K562 (cell line): ENCODE measurements around the gene MARCHF3. TPM values are rescaled to one million over a fixed set of nuclear protein-coding genes. Genes with fewer than 3 reads are reported as not detected.

ENCODE experiments used
- ATAC-seq: fragments of 200-7000 bp; cut with Tn5 transposase; 3 replicates; pipeline ENCODE4 v1.9.1; 2020; ENCODE audit warnings: moderate library complexity
- BruUV-seq: library from RNA; stranded (reverse); fragments of 400-500 nt; replicated peaks from 2 replicates; lab custom pipeline; 2021; lab: Mats Ljungman, UMichigan
- CTCF ChIA-PET: fragments of 300-600 bp; formaldehyde crosslinking; extraction: SDS; loops from one replicate; lab custom pipeline; 2021; ENCODE audit warnings: low intra/inter-chr PET ratio; lab: Yijun Ruan, JAX
- POLR2A ChIA-PET: fragments of 300-600, 350-650 bp; sonication (Branson Sonifier 250); formaldehyde crosslinking; extraction: SDS; loops from one replicate; lab custom pipeline; 2021; ENCODE audit warnings: antibody characterized with exemption, inconsistent platforms; lab: Yijun Ruan, JAX
- DNase-seq, 4 experiments: peaks; one replicate each; pipeline versions ENCODE4 v3.0.0 to v3.0.0-alpha.2; 2011 to 2018; ENCODE audit warnings: low spot score in 3 of 4, mixed read lengths in 3 of 4; ENCODE audit errors: extremely low read depth in 1 of 4
- FAIRE-seq: peaks from 2 replicates; lab custom pipeline; 2011; peaks lifted over from hg19 to GRCh38; lab: Jason Lieb, UNC
- H2AFZ ChIP-seq: 2 replicates; pipeline ENCODE4 v1.6.0; 2011; ENCODE audit warnings: low read depth, low read length, control low read depth, inconsistent platforms
- H3K27ac ChIP-seq: fragments of 200-600 bp; 3 replicates; pipeline ENCODE4 v1.8.0; 2011; ENCODE audit warnings: low read depth, mild to moderate bottlenecking, control low read depth, inconsistent platforms, low read length, moderate library complexity, mixed read lengths; ENCODE audit errors: extremely low read depth
- H3K27me3 ChIP-seq, 2 experiments: fragments of 300-600 bp in 1 of 2; 2 replicates in 1 of 2; 3 replicates in 1 of 2; pipeline versions ENCODE4 v1.6.0 to v1.8.0; 2011; ENCODE audit warnings: inconsistent platforms in 2 of 2, low read length in 2 of 2, mild to moderate bottlenecking in 1 of 2, mixed read lengths in 1 of 2, moderate library complexity in 1 of 2; ENCODE audit not compliant: control insufficient read depth in 2 of 2, insufficient read depth in 2 of 2
- H3K36me3 ChIP-seq: fragments of 300-600 bp; 3 replicates; pipeline ENCODE4 v1.8.0; 2011; ENCODE audit warnings: mild to moderate bottlenecking, low read length, inconsistent platforms; ENCODE audit not compliant: control insufficient read depth, insufficient read depth
- H3K4me1 ChIP-seq, 2 experiments: fragments of 200-600 bp in 1 of 2; replicated peaks in 1 of 2; 2 replicates in 1 of 2; 3 replicates in 1 of 2; pipeline versions ENCODE4 v1.5.1 to v1.8.0; 2011; ENCODE audit warnings: inconsistent platforms in 2 of 2, low read length in 2 of 2, mild to moderate bottlenecking in 1 of 2, mixed read lengths in 1 of 2, moderate library complexity in 1 of 2; ENCODE audit not compliant: control insufficient read depth in 2 of 2, insufficient read depth in 2 of 2
- H3K4me2 ChIP-seq: 2 replicates; pipeline ENCODE4 v1.6.1; 2011; ENCODE audit warnings: low read length, control low read depth, inconsistent platforms, mixed read lengths; ENCODE audit not compliant: insufficient read depth
- H3K4me3 ChIP-seq: fragments of 200-600 bp; sonication (generic), shearing (Covaris generic); 2 replicates; pipeline ENCODE4 v1.5.1; 2016; ENCODE audit warnings: control low read depth, inconsistent platforms
- H3K79me2 ChIP-seq: fragments of 200-600 bp; 3 replicates; pipeline ENCODE4 v1.8.0; 2011; ENCODE audit warnings: low read length, inconsistent platforms; ENCODE audit not compliant: control insufficient read depth, insufficient read depth
- H3K9ac ChIP-seq, 2 experiments: 2 replicates each; pipeline versions ENCODE4 v1.6.0 to v1.6.1; 2011; ENCODE audit warnings: low read depth in 2 of 2, low read length in 2 of 2, control low read depth in 1 of 2, inconsistent platforms in 1 of 2, mild to moderate bottlenecking in 1 of 2, mixed read lengths in 1 of 2; ENCODE audit not compliant: insufficient read depth in 1 of 2
- H3K9me1 ChIP-seq: one replicate; pipeline ENCODE4 v1.6.0; 2011; ENCODE audit warnings: inconsistent platforms, mild to moderate bottlenecking, low read length, moderate library complexity; ENCODE audit not compliant: control insufficient read depth, insufficient read depth
- H3K9me3 ChIP-seq: replicated peaks from 2 replicates; pipeline ENCODE4 v1.5.1; 2011; ENCODE audit warnings: low read depth, low read length, inconsistent platforms; ENCODE audit not compliant: control insufficient read depth, insufficient read depth
- H4K20me1 ChIP-seq: replicated peaks from 2 replicates; pipeline ENCODE4 v1.6.1; 2011; ENCODE audit warnings: low read length, inconsistent platforms, mixed read lengths; ENCODE audit not compliant: control insufficient read depth, insufficient read depth
- ARID3B ChIP-seq: fragments of 250-450 bp; sonication (Bioruptor Pico); IDR thresholded peaks from 2 replicates; pipeline ENCODE4 v1.4.0; 2020; ENCODE audit warnings: borderline replicate concordance
- EGR1 ChIP-seq: fragments of 450-650 bp; conservative IDR thresholded peaks from 2 replicates; pipeline ENCODE4 v1.6.1; 2017; ENCODE audit warnings: mild to moderate bottlenecking
- LEF1 ChIP-seq: fragments of 450-650 bp; IDR thresholded peaks from 2 replicates; pipeline ENCODE4 v1.6.1; 2016; ENCODE audit warnings: mild to moderate bottlenecking
- NR0B1 ChIP-seq: fragments of 450-650 bp; IDR thresholded peaks from one replicate; pipeline ENCODE4 v1.6.1; 2018; ENCODE audit warnings: mild to moderate bottlenecking, moderate library complexity; ENCODE audit not compliant: partially characterized antibody
- NR2F6 ChIP-seq: fragments of 450-650 bp; formaldehyde crosslinking; IDR thresholded peaks from 2 replicates; pipeline ENCODE4 v1.4.0; 2020; ENCODE audit warnings: mild to moderate bottlenecking
- PTBP1 ChIP-seq: fragments of 200-400 bp; formaldehyde crosslinking; IDR thresholded peaks from 2 replicates; pipeline ENCODE4 v1.6.1; 2017; ENCODE audit warnings: low read depth, low read length
- RERE ChIP-seq: sonication (generic); formaldehyde crosslinking; IDR thresholded peaks from 2 replicates; pipeline ENCODE4 v1.8.0; 2023; ENCODE audit warnings: missing genetic modification reagents, mild to moderate bottlenecking, borderline replicate concordance
- TAL1 ChIP-seq: fragments of 450-650 bp; IDR thresholded peaks from 2 replicates; pipeline ENCODE4 v1.6.1; 2016; ENCODE audit warnings: mild to moderate bottlenecking
- TBL1XR1 ChIP-seq, 2 experiments: IDR thresholded peaks; 2 replicates each; pipeline ENCODE4 v1.6.1; 2012; ENCODE audit warnings: improper control_type of control experiment in 2 of 2, low read length in 2 of 2, mild to moderate bottlenecking in 1 of 2
- TEAD4 ChIP-seq, 2 experiments: sonication (generic) in 1 of 2; formaldehyde crosslinking in 1 of 2; IDR thresholded peaks; 2 replicates each; pipeline versions ENCODE4 v1.6.1 to v1.8.0; 2012 to 2022; ENCODE audit warnings: borderline replicate concordance in 1 of 2, inconsistent platforms in 1 of 2, low read length in 1 of 2, mild to moderate bottlenecking in 1 of 2, missing genetic modification reagents in 1 of 2
- ZNF398 ChIP-seq: fragments of 250-450 bp; sonication (Bioruptor Pico); IDR thresholded peaks from 2 replicates; pipeline ENCODE4 v1.8.0; 2021; ENCODE audit warnings: moderate library complexity, mild to moderate bottlenecking, inconsistent platforms
- ZNF830 ChIP-seq: fragments of 250-450 bp; sonication (Bioruptor Pico); IDR thresholded peaks from 2 replicates; pipeline ENCODE4 v1.5.0; 2021; ENCODE audit warnings: mild to moderate bottlenecking
- WGBS: fragments of 100-300 bp; shearing (Covaris generic); methylation state at CpG from one replicate; pipeline ENCODE4 v1.1.6; 2016; ENCODE audit warnings: low coverage, mixed read lengths; ENCODE audit not compliant: insufficient coverage; ENCODE audit errors: missing lambda C conversion rate; 5-methylcytosine and 5-hydroxymethylcytosine counted together
- in situ Hi-C: fragments of 300-500 bp; cut with MboI; formaldehyde crosslinking; loops from 4 replicates; pipeline ENCODE4 v1.15.0; 2018; ENCODE audit warnings: inconsistent platforms, mixed read lengths
- intact Hi-C: fragments of 100-400 bp; cut with micrococcal nuclease; formaldehyde crosslinking; loops from 2 replicates; pipeline ENCODE4 v1.14.2; 2022
- polyA plus RNA-seq, 8 experiments: library from polyadenylated mRNA; depleted of rRNA in 4 of 8; stranded (reverse) in 5 of 8; unstranded in 3 of 8; fragments of >200 nt; fragmentation: Nextera tagmentation in 2 of 8; fragmentation: Illumina TruSeq in 1 of 8; extraction: Ambion mirVana in 2 of 8; extraction: Trizol in 1 of 8; gene quantifications; 2 replicates each; pipeline versions ENCODE4 v1.2.1 to v1.2.3, GENCODE V29; 2011 to 2014; ENCODE audit warnings: inconsistent platforms in 1 of 8, missing spikeins in 1 of 8
- total RNA-seq, 7 experiments: library from RNA; depleted of rRNA in 6 of 7; stranded (reverse); fragments of >200 nt in 6 of 7; fragmentation: Illumina TruSeq in 2 of 7; extraction: Trizol in 2 of 7; gene quantifications; 2 replicates each; pipeline versions ENCODE4 v1.2.1 to v1.2.3, GENCODE V29; 2011 to 2021; ENCODE audit warnings: low replicate concordance in 1 of 7

MARCHF3 gene
- total and polyA plus RNA-seq, 9 of the 15 experiments (the other 6 are each of a cell fraction or from before 2014, with no cell fraction given): 5.6 to 37.4 (median 16.5) TPM

GRCh38 chr5:126941403-126941802 is 89.0 kb downstream of the MARCHF3 start:
- Histone ChIP-seq H3K79me2 (peaks cover 50% of the 10 kb centered on the region), H3K27ac (no peak overlapping the region), H3K4me2 (no peak overlapping the region), H3K9ac (no peak overlapping the region), H3K4me1 (peaks cover 0 to 2% of the 10 kb centered on the region in 2 experiments; a peak in 3 of 5 replicates), H4K20me1 (no peaks in the 10 kb centered on the region), H3K36me3 (peaks cover 4% of the 10 kb centered on the region; the same call in 2 of the 3 replicates), H3K27me3 (no peaks in the 10 kb centered on the region), H3K4me3 (no peak overlapping the region), H3K9me3 (no peaks in the 10 kb centered on the region), H3K9me1 (no peaks in the 10 kb centered on the region), H2AFZ (no peak overlapping the region)
- ChIA-PET POLR2A (interaction anchor here (1.4 kb wide), 1 partner anchor 9 kb away, joined by 4 read pairs; no protein-coding TSS in a partner anchor), CTCF (no interaction called here)
- BruUV-seq: no TSS peak
- ATAC-seq (no peak), FAIRE-seq (no peak), DNase-seq (no peak)
- in situ Hi-C loops: no loop called here
- intact Hi-C loops: no loop called here
- 80% methylated on average over 1 of the region's 1 CpG for WGBS
- TF ChIP-seq TEAD4 (IDR thresholded peaks at IDR 0.05; ENCODE audit: low read length): no peak
- no peak for TF ChIP-seq TEAD4 (CRISPR knock-in tag; IDR thresholded peaks at IDR 0.05; ENCODE audit: borderline replicate concordance)
- TF ChIP-seq RERE (CRISPR knock-in tag): no peak
- TF ChIP-seq LEF1: no peak
- no peak for TF ChIP-seq PTBP1
- no peak for TF ChIP-seq TAL1
- no peak for TF ChIP-seq ZNF830 (CRISPR knock-in tag)
- no peak for TF ChIP-seq ARID3B (CRISPR knock-in tag)
- TF ChIP-seq EGR1: no peak
- no peak for TF ChIP-seq NR0B1
- no peak for TF ChIP-seq NR2F6 (CRISPR knock-in tag)
- no peak for TF ChIP-seq ZNF398 (CRISPR knock-in tag)
- no peak for TF ChIP-seq TBL1XR1 (IDR thresholded peaks at IDR 0.05; ENCODE audit: low read length in 2 of 2)
